ENCODE results near the gene LGMN. TPM values are rescaled to one million over a fixed set of nuclear protein-coding genes. Genes with fewer than 3 reads are reported as not detected.
"Not testable (repeated sequence)": the region's sequence is repeated elsewhere in the genome, so short reads cannot be mapped to it uniquely, and the experiment has no call there.

LGMN gene
- total RNA-seq, 2 experiments from 2014 or later: 0.29 to 0.36 TPM

DNA sequence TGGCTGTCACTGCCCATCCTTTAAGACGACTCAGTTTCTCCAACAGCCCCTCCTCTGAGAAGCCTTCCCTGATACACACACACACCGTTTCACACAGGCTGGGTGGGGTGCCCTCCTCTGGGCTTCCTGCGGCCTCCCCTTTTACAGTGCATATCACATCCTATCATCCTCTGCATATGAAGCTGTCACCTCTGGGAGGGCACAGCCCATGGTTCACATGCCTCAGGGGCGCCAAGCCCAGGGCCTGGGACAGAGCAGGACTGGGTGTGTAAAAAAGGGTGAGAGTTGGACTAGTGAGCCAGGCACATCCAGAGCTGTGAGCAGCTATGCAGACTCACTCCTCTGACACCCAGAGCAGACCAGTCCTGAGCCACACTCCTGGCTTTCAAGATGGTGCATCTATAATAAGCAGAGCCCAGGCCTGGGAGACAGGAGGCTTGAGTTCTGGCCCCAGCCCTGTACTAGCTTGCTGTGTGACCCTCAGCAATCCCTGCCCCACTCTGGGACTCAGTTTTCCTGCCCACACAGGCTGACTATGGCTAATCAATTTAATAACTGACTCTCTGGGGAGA is 62.6 kb downstream of the LGMN start:
- POLR2A ChIA-PET: no interaction called here
- CTCF ChIA-PET: no interaction called here

- POLR2A ChIA-PET: no interaction called here
- CTCF ChIA-PET: no interaction called here
Observed at GRCh38 chr14:92684801-92685560, 63.4 kb downstream of the LGMN start.

DNA sequence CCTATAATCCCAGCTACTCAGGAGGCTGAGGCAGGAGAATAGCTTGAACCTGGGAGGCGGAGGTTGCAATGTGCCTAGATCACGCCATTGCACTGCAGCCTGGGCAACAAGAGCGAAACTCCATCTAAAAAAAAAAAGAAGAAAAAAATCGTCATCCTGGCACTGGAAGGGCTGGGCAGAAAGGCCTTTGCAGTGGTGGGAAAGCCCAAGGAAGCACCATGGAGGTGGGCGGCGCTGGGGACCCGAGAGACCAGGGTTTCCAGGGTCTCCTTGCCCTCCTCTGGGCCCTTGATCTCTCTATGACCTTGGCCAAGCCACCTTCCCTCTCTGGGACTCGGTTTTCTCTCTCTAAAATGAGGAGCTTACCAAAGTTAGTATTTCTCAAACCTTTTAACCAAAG is 65.4 kb downstream of the LGMN start:
- ChIA-PET POLR2A (no interaction called here), CTCF (no interaction called here)

DNA sequence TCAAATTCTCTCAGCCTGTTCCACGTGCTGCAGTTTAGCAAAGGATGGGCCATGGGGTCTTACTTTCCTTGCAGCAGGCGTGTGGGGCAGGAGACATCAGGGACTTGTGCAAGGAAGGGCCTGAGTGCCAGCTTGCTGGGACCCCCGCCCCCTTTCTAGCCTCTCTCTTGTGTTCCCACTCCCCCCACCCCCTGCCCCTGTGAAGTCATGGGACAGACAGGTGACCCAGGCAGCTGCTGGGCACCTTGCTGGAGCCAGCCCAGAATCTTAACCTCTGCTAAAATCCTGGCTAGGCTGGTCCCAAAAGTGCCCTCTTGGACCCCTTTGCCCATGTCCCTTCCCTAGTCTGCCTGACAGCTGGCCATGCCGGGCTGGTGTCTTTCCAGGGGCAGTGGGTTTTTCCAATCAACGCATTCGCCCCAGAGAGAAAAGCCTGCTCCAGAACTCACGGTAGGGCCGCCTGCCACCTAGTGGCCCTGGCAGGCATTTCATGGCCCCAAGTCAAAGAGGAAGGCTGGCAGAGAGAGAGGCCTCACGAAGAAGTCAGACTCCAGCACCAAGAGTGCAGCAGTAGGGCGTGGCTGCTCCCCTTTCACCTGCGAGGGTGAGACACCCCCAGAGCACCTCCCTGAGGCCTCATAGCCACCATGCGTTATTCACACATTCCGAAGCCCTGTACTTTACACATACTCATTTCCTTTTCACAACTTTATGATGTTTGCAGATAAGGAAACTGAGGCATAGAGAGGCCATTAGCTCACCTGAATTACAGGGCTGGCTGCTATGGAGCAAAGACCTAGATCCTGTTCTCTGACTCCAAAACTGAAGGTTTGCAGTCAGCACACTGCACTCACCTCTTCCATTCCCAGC is 67.4 kb downstream of the LGMN start:
- CTCF ChIA-PET: interaction anchor here (0.7 to 2.1 kb wide), 14 partner anchors 8 to 559 kb away, joined by 3 to 7 read pairs (median 4); partner anchors contain the start of genes CPSF2 and NDUFB1
- POLR2A ChIA-PET: interaction anchor here (0.5 kb wide), 1 partner anchor 560 kb away, joined by 3 read pairs; the partner anchor contains the start of genes CPSF2 and NDUFB1

GRCh38 chr14:92680330-92680729 is 68.1 kb downstream of the LGMN start:
- CTCF ChIA-PET: interaction anchor here (0.7 to 2.1 kb wide), 8 partner anchors 8 to 111 kb away, joined by 3 to 5 read pairs (median 4); no protein-coding TSS in a partner anchor
- POLR2A ChIA-PET: not testable (repeated sequence)

- ChIA-PET POLR2A (no interaction called here), CTCF (no interaction called here)
Observed at GRCh38 chr14:92679246-92679645, 69.2 kb downstream of the LGMN start.

DNA sequence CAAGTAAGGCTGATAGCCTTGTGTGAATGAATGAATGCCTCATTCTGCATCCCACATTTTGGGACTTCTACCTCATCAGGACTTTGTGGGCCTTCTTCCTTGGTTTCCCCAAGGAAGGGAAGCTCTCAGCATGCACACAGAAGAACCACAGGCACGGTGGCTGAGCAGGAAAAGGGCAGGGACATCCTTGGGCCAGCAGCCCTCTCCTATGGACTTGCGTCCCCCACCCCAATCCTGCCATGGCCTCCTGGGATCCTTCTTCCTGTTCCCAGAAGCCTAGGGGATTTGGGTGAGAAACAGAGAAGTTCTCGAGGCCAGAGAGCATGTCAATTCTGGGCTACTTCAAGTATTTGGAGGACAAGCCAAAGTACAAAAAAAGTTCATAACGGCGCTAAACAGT is 69.7 kb downstream of the LGMN start:
- POLR2A ChIA-PET: no interaction called here
- CTCF ChIA-PET: no interaction called here

DNA sequence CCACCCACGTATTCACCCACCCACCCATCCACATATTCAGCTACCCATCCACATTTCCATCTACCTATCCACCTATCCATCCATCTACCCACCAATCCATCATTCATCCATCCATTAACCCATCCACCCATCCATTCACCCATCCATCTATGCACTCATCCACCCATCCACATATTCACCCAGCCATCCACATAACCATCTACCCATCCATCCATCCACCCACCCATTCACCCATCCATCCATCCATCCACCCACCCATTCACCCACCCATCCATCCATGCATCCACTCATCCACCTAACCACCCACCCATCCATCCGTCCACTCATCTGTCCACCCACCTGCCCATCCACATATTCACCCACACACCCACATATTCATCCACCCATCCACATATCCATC is 70.5 kb downstream of the LGMN start:
- POLR2A ChIA-PET: no interaction called here
- CTCF ChIA-PET: interaction anchor here (0.6 to 1.5 kb wide), 4 partner anchors 13 to 64 kb away, joined by 3 to 5 read pairs (median 3); no protein-coding TSS in a partner anchor

- ChIA-PET CTCF (interaction anchor here (0.7 to 1.5 kb wide), 8 partner anchors 12 to 168 kb away, joined by 3 to 5 read pairs (median 3); no protein-coding TSS in a partner anchor), POLR2A (interaction anchor here (0.6 to 1.4 kb wide), 2 partner anchors 26 to 90 kb away, joined by 4 to 6 read pairs; no protein-coding TSS in a partner anchor)
Observed at GRCh38 chr14:92677087-92677668, 71.2 kb downstream of the LGMN start.

DNA sequence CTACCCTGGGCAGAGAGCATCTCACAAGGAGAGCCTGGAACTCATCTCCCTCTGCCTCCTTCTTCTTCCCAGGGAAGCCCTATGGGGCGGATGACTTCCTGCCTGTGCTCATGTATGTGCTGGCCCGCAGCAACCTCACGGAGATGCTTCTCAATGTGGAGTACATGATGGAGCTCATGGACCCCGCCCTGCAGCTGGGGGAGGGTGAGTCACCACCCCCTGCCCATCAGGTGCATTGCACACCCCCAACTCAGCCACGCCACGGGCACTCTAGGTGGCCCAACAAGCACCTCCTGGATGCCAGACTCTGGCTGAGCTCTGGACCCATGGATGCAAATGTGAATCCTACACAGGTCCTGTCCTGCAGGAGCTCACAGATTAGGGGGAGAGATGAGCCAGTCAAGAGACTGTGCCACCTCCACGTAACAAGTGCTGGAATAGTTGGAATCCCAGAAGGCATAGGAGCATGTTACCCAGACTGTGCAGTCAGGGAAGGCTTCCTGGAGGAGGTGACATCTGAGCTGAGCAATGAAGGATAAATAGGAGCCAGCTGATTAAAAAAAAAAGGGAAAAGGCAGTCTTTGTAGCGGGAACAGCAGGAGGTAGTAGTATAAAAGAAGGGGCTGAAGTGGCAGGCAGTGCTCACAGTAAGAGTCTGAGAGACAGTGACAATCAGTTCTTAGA is 71.9 kb downstream of the LGMN start:
- ChIA-PET POLR2A (interaction anchor here (1.4 kb wide), 1 partner anchor 25 kb away, joined by 4 read pairs; no protein-coding TSS in a partner anchor), CTCF (interaction anchor here (1.0 to 1.5 kb wide), 7 partner anchors 12 to 74 kb away, joined by 3 to 5 read pairs (median 3); no protein-coding TSS in a partner anchor)

DNA sequence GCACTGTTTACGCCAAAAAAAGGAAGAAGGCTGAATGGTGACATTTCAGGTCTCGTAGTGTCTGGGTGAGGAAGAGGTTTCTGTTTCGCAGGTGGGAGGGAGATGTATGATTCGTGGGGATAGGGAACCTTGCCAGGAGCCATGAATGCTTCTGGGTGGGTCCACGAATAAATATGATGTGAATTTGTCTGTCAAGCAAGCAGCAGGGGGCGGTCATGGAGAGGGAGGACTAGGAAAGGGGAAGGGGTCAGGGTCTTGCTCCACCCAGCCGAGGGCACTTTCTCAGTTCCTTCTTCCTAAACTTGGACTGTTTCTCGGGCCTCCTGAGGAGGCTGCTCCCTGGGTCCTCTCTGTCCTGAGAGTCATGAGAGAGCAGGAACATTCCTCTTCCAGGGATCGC is 72.5 kb downstream of the LGMN start:
- POLR2A ChIA-PET: no interaction called here
- CTCF ChIA-PET: interaction anchor here (1.0 to 1.5 kb wide), 3 partner anchors 22 to 75 kb away, joined by 3 to 4 read pairs (median 3); no protein-coding TSS in a partner anchor

DNA sequence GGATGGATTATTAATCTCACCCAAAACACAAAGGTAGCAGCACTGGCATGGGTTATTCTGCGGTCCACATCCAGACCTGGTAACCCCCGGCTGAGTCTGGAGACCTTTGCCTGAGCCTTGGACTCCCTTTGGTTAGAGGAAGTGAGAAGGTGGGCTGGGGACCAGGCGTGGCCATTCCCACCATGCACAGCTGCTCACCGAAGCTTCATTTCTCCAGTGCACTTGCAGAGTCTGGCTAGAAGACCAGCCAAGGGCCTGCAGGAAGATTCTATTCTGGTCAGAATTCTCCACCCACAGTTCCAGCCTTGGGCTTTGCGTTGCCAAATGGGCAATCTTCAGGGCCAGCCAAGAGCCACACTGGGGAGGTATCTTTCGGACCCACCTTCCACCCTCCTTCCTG is 73.0 kb downstream of the LGMN start:
- ChIA-PET POLR2A (interaction anchor here (0.7 kb wide), 1 partner anchor 183 kb away, joined by 4 read pairs; no protein-coding TSS in a partner anchor), CTCF (no interaction called here)

DNA sequence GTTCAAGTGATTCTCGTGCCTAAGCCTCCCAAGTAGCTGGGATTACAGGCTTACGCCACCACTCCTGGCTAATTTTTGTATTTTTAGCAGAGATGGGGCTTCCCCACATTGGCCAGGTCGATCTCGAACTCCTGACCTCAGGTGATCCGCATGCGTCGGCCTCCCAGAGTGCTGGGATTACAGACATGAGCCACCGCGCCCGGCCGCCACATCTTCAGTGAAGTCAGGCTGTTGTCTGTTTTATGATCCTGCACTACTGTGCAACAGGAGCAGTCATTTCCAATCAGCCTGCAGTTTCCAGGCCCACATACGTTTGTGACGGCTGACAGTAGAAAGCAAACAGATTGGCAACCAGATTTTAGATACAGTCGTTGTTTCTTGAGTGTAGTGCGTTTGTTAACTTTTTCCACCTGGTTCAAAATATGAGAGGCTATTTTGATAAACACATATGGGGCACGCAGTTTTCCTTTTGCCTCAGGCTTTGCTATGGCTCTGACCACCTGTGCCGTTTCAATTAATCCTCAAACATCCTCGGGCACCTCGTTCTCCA is 74.8 kb downstream of the LGMN start:
- POLR2A ChIA-PET: no interaction called here
- CTCF ChIA-PET: interaction anchor here (0.7 to 1.1 kb wide), 2 partner anchors 21 to 60 kb away, joined by 3 to 5 read pairs; no protein-coding TSS in a partner anchor

GRCh38 chr14:92670643-92671366 is 77.6 kb downstream of the LGMN start:
- CTCF ChIA-PET: interaction anchor here (0.9 to 1.6 kb wide), 2 partner anchors 11 to 23 kb away, joined by 3 to 5 read pairs; no protein-coding TSS in a partner anchor
- POLR2A ChIA-PET: interaction anchor here (0.7 to 1.0 kb wide), 2 partner anchors 18 to 329 kb away, joined by 3 to 4 read pairs; no protein-coding TSS in a partner anchor

DNA sequence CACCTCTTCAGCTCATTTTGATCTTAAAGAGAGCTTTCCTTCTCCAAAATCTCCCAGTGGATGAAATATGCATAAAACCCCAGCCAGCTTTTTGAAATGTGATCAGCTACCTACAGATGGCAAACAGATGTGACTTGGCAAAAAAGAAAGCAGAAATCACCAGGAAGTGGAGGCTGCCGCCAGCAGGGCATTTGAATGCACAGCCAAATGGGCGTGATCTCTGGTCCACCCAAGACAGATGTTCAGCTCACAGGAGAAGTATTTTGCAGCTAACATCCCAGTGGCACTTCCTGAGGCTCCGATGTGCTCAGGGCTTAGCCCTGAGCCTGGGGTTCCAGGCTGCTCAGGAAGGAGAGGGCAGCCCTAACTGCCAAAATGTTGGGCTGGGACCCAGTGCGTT is 78.3 kb downstream of the LGMN start:
- CTCF ChIA-PET: interaction anchor here (1.0 to 1.6 kb wide), 2 partner anchors 11 to 17 kb away, joined by 5 read pairs; no protein-coding TSS in a partner anchor

GRCh38 chr14:92668276-92668973 is 80.0 kb downstream of the LGMN start:
- ChIA-PET CTCF (no interaction called here), POLR2A (interaction anchor here (0.9 kb wide), 1 partner anchor 17 kb away, joined by 4 read pairs; no protein-coding TSS in a partner anchor)

More for the DNA sequence above, 78.3 kb downstream of the LGMN start:
- POLR2A ChIA-PET: interaction anchor here (0.7 to 1.0 kb wide), 2 partner anchors 17 to 329 kb away, joined by 3 to 4 read pairs; no protein-coding TSS in a partner anchor

DNA sequence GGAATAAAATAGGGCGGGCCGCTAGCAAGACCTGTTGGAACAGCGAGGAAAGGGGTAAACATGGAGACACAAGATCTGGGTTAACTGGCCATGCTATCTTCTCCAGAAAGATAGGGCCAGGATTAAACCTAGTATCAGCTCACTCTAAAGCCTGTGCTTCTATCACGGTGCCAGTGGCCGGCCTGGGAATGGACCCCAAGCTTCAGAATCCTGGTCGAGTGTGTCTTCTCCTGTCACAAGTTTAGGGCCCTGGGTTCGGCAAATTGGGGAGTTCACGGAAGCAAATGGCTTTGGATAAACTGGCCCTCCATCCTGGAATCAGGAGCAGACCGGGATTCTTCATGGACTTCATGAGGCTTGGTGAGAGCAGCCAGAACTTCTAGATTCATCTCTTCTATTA is 82.2 kb downstream of the LGMN start:
- POLR2A ChIA-PET: no interaction called here
- CTCF ChIA-PET: interaction anchor here (1.2 kb wide), 1 partner anchor 14 kb away, joined by 4 read pairs; no protein-coding TSS in a partner anchor
